NCI-H2196 treated with DMSO at 0.1 percent for 48 hours (cell line): ENCODE measurements around the gene ZNF438.
A peak's percentile ranks its signal among the peaks of the same experiment; 100 is the strongest.

Experiments
- DNase-seq: peaks from one replicate; lab custom pipeline; 2025; ENCODE audit not compliant: unreplicated experiment; lab: John Stamatoyannopoulos, UW

The ZNF438 gene

DNA sequence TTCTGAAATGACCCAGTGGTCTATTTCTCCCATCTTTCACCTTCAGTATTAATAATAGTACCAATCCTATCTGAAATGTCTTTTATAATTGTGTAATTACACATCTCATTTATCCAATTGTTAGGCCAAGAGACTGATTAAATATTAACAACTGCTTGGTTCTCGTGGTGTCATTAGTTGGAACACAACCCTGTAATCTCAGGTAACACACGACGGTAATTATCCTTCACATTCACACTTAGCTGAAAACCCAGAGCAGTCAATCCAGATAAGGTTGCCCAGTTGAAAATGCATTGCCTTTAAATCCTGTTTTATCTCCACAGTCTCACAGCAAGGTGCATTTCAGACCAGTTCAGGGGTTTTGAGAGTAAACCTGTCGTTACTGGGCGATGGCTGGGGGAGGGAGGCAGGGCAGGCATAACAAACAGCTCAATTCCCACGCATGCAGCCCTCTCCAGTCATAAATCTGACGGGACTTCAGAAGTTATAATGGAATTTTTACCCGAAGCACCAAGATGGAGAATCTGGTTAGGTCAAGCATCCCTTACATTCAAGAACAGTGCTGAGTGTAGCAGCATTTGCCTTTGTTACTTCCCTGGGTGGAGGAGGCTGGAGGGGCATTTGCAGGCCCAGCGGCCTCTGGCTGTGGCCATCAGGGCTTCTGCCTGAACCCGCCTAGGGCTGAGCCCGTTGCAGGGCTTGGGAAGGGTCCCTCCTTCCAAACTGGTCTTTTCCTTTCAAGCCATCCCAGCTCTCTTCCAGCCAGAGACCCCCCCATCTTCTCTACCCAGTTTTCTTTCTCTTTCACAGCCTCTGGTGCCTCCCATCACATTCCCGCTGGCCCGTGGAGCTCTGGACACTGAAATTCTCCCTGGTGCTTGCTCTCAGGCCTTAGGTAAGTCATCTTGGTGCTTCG, 201.1 kb downstream of the ZNF438 start:
- no peak for DNase-seq

- no peak for DNase-seq
Measured at GRCh38 chr10:30829901-30830300, 201.8 kb downstream of the ZNF438 start.

DNA sequence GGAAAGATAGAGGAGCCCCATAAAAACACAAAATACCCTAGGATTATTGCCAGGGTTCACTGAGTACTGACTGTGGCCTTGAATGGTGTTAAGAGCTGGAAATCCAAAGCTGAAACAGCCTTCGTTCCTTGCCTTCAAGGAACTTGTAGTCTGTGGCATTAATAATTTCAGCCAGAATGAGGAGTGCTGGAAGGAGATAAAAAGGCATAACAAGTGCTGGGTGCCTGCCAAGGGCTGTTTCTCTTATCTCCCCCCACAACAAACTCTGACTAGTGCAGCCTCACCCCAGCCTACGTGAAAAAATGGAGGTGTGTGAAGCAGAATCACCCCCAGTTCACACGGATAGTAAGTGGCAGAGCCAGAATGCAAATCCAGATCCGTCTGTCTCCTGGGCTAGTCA, 203.0 kb downstream of the ZNF438 start:
- DNase-seq: no peak

GRCh38 chr10:30828164-30828563, 203.5 kb downstream of the ZNF438 start:
- no peak for DNase-seq

- peak; percentile 14 for DNase-seq
Measured at GRCh38 chr10:30827531-30828120, 204.0 kb downstream of the ZNF438 start.

GRCh38 chr10:30826679-30827078, 205.0 kb downstream of the ZNF438 start:
- DNase-seq: no peak

- no peak for DNase-seq
Measured at GRCh38 chr10:30825495-30825894, 206.2 kb downstream of the ZNF438 start.

DNA sequence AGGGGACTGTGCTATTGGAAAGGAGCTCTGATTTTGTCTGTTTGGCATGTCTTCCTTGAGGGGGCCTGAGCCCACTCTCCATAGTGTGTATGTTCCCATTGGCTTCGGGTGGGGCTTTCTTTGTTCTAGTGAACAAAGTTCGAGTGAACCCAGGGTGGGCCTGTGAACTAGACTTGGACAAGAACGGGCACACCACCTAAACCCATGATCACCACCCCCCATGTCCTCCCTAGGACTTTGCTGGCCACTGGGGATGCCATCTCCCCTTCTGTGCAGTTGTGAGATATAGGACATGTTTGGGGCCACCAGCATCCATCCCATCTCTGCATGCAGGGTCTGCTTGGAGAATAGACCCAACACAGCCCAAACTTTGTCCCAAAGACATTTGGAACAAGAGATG, 206.6 kb downstream of the ZNF438 start:
- DNase-seq: no peak

DNA sequence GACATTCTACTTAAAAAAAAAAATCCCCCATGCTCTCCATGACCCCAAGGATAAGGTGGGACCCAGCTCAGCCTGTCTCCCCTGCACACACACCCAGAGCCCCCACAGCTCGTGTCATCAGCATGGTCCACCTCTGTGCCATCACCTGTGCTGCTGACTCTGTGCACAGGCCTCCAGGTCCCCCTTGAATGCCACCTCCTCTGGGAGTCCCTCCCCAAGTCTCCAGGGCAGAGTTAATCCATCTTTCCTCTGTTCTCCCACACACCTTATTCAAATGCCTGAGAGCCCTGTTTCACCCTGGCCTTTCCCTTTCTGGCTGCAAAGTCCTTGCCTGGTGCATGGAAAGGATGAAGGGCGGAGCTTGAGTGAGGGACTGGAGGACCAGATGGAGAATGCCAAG, 208.0 kb downstream of the ZNF438 start:
- no peak for DNase-seq

DNA sequence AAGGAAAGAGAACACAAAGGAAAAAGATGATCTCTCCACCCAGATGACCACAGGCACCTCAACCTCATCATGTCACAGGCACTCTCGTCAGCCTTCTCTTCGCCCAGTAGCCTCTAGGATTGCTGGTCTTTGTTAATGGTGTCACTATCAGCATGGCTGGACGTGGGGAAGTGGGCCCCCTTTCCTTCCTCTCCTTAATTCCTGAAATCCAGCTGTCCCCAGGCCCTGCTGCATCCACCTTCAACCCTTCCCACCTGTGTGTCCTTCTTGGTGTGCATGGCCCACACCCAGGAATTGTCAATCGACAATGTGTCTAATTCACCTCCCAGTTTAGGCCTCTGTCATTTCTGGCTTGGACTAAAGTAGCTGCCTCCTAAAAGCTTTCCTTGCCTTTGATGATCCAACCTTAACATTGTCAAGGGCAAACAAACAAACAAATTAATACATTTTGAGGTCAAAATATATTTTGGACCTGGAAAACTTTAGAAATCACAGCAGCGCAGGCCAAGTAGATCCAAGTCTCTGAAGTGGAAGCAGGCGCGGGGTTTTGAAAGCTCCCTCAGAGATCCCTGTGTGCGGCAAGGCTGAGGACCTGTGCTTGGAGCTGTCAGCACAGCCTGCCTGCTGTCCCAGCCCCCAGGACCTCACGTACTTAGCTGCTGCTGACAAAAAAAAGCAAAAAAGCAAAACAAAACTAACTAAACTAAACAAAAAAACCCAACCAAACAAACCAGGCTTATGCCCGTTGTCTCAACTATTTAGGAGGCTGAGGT, 208.8 kb downstream of the ZNF438 start:
- no peak for DNase-seq

DNA sequence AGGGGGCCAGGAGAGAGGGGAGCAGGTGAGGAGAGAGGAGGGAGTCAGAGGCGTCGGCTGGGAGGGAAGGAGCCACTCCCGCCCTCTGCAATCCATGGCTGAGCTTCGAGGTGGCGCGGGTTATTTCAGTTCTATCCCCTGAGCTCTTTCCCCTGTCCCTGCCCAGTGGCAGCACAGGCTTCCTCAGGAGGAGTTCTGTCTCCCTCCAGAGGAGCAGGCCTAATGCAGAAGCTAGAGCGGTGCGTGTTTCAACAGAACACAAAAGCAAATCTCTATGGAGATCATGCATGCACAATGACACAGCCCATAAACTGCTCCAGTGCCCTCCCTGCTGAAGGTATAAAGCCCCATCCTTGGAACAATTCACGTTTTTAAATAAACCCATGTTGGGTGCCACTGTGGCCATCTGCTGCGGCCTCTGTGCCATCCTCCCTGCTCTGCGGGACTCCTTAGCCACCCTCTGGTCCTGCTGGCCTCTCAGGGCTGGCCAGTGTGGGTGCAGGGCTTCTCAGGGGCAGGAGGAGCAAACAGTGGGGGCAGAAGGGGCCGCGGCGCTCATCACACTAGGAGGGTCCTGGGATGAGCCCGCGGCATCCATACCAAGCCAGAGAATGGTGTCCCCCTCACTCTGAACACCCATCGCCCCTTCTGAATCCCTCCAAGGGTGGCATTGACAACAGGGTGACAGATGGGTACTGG, 209.5 kb downstream of the ZNF438 start:
- DNase-seq: no peak

GRCh38 chr10:30821261-30821993, 210.2 kb downstream of the ZNF438 start:
- DNase-seq: no peak

GRCh38 chr10:30820261-30820991, 211.2 kb downstream of the ZNF438 start:
- DNase-seq: no peak

- no peak for DNase-seq
Measured at GRCh38 chr10:30819341-30820181, 212.1 kb downstream of the ZNF438 start.

GRCh38 chr10:30818854-30819253, 212.8 kb downstream of the ZNF438 start:
- no peak for DNase-seq

DNA sequence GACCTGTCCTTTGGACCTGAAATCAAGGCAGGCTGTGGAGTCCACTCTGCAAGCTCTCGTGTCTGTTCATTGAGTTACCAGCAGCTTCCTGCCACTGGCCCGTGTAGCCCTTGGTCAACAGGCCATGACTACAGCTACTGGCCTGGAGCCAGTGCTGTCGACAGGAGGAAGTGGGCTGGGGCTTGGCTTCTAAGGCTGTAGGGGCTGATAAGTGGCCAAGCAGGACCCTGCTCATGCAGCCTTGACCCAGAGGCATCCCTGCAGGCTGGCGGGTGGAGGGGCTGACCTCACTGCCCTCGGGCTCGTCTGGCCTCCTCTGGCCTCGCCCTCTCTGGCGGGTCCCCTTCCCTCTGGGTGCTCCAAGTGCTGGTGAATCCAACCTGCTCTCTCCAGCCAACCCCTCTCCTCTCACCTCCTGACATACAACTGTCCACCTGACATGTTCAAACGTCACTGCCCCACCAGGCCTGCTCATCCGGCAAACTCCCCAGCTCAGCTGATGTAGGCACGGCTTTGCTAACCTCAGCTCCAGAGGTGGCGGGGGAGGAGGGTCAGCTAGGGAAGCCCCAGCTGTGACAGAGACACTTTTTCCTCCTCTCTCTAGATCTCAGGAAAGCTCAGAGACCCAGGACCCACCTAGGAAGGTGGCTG, 213.5 kb downstream of the ZNF438 start:
- DNase-seq: no peak

DNA sequence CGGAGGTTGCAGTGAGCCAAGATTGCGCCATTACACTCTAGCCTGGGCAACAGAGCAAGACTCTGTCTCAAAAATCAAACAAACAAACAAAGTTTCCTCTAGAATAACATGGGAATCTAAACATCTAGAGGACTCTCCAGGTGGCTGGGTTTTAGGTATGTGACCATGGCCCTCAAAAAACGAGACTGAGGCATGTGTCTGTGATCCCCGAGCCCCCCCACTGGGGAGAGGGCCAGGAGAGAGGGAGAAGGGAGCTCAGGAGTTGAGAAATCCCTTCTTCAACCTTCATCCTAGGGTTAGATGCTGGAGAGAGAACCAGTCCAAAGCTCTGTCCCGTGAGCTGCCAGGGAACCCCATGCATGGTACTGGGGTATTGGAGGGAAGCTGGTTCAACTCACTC, 214.1 kb downstream of the ZNF438 start:
- no peak for DNase-seq

GRCh38 chr10:30816820-30817171, 214.9 kb downstream of the ZNF438 start:
- DNase-seq: no peak
